Muscle of leg (tissue), 11 donors: ENCODE data around the gene IL21. TPM values are rescaled to one million over a fixed set of nuclear protein-coding genes. Genes with fewer than 3 reads are reported as not detected.
A peak's percentile ranks its signal among the peaks of the same experiment; 100 is the strongest.

Source experiments
- DNase-seq: peaks from one replicate; pipeline ENCODE4 v3.0.0; 2013
- H3K27ac ChIP-seq: one replicate; pipeline ENCODE4 v1.5.1; 2013; ENCODE audit warnings: mild to moderate bottlenecking, low read length, control low read depth
- H3K27me3 ChIP-seq: one replicate; pipeline ENCODE4 v1.6.1; 2013; ENCODE audit warnings: low read length; ENCODE audit not compliant: control insufficient read depth, insufficient read depth
- H3K36me3 ChIP-seq: one replicate; pipeline ENCODE4 v1.6.1; 2013; ENCODE audit warnings: low read length; ENCODE audit not compliant: control insufficient read depth, insufficient read depth
- H3K4me1 ChIP-seq: one replicate; pipeline ENCODE4 v1.6.1; 2013; ENCODE audit warnings: low read length; ENCODE audit not compliant: control insufficient read depth, insufficient read depth
- H3K4me3 ChIP-seq: one replicate; pipeline ENCODE4 v1.5.1; 2013; ENCODE audit warnings: low read length, control low read depth
- H3K9me3 ChIP-seq: replicated peaks from 2 replicates; pipeline ENCODE4 v1.6.1; 2013; ENCODE audit warnings: low read depth, low read length; ENCODE audit not compliant: control insufficient read depth
- WGBS: methylation state at CpG from one replicate; pipeline ENCODE4 v1.1.5; 2013; ENCODE audit warnings: missing lambda C conversion rate; ENCODE audit not compliant: insufficient coverage; 5-methylcytosine and 5-hydroxymethylcytosine counted together
- polyA plus RNA-seq, 8 donors: library from polyadenylated mRNA; unstranded; fragments of 120-200 nt; gene quantifications; one replicate each; pipeline versions ENCODE4 v1.2.1 to v1.2.3, GENCODE V29; 2013; ENCODE audit warnings: inconsistent platforms in 1 of 8, low replicate concordance in 1 of 8; ENCODE audit not compliant: insufficient read length in 8 of 8, insufficient read depth in 1 of 8
- total RNA-seq: library from RNA; stranded (reverse); fragments of 120-200 nt; gene quantifications from one replicate; pipeline ENCODE4 v1.2.4, GENCODE V29; 2013

IL21 gene
- total and polyA plus RNA-seq, 9 donors: 0.23 TPM; not detected in 8

DNA sequence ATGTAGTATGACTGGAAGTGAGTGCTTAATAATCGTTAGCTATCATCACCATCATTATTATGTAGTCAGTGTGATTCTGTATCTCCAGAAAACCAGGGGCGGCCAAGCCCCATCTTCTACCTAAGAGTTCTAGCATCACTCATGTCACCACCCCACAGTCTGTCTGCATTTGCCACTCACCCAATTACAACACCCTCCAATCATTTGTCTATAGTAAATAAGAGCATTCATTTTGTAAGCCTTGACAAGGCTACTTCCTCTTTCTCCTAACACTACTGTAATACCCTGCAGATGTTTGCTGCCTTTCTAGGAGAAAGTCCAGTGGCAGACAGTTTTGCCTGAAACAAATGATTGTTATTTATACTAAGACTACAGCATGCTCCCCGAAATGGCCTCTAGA is 15.8 kb upstream of the IL21 start:
- no peak overlapping the region for H3K27ac ChIP-seq
- 100% methylated on average over 1 of the region's 3 CpGs for WGBS
- no peaks in the 10 kb centered on the region for H3K36me3 ChIP-seq
- no peaks in the 10 kb centered on the region for H3K4me1 ChIP-seq
- no peaks in the 10 kb centered on the region for H3K9me3 ChIP-seq
- no peak overlapping the region for H3K4me3 ChIP-seq
- DNase-seq: no peak
- no peaks in the 10 kb centered on the region for H3K27me3 ChIP-seq

DNA sequence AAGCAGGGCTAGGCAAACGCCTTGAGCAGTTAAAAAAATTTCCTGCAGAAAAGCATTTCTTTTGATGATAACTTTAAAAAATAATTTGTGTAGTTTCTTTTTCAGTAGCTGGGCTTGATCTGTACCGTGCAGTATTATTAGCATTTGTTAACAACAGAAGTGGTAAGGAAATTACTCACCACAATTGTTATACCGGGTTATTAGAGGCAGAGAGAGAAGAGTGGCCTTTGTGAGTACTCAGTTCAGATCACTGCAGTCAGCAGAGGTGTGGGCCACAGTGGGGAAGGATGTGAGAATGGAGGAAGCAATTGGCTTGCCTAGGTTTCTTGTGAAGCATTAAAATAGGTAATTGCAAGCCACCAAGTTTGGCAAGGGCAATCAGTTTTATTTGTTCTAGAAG is 14.3 kb upstream of the IL21 start:
- H3K9me3 ChIP-seq: no peaks in the 10 kb centered on the region
- no peak overlapping the region for H3K27ac ChIP-seq
- no peaks in the 10 kb centered on the region for H3K27me3 ChIP-seq
- no CpG with 5 or more reads among the region's 3 CpGs for WGBS
- H3K36me3 ChIP-seq: no peaks in the 10 kb centered on the region
- no peak overlapping the region for H3K4me3 ChIP-seq
- H3K4me1 ChIP-seq: no peaks in the 10 kb centered on the region
- DNase-seq: no peak

DNA sequence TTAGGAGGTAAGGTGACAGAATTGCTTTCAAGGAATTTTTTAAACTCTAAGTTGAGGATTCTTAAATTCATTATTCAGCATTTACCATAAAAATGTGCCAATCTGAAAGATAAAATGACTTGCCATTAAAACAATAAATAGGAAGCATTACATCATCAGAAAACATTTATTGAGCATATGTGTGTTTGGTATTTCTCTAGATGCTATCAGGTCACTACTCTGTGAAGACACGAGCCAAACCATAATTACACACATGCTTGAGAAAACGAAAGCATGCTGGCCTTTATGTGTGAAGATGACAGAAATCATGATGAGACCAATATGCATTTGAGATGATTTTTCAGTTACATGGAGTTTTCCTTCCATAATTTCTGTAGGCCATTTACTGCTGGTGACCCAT is 12.3 kb upstream of the IL21 start:
- no peak for DNase-seq
- H3K9me3 ChIP-seq: no peaks in the 10 kb centered on the region

DNA sequence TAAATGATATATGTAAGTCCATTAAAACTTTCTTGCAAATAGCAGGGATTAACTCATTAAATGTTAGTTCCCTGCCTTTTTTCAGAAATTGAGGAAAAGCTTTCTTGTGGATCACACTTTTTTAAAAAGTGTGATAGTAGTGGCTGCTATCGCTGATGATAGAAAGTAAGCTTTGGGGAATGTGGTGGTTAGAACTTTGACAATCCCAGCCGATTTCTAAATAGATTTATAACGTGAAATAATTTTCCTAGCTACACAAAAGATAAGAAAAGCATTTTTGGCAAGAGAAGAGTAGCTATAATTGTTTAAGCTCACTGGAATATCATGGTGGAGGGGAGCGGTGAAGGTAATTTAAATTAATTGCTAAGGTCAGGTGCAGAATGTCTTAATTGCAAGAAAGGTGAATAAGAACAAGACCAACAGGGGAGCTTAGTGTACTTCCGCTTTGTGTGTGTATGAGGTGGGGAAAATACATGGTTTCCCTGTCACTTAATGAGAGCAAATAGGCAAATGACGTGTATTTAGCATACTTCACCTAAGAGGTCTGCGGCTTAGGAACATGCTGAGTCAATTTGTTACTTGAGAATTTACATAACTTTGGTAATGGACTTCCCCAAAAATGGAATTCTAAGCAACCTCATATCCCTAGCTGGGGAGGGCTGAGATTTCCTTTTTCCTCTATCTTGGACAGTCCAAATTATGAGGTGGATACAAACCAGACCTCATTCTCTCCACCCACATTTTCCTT is 11.7 kb upstream of the IL21 start:
- 100% methylated on average over 2 of the region's 7 CpGs for WGBS
- H3K4me3 ChIP-seq: no peak overlapping the region
- no peak overlapping the region for H3K27ac ChIP-seq
- H3K27me3 ChIP-seq: no peaks in the 10 kb centered on the region
- H3K36me3 ChIP-seq: no peaks in the 10 kb centered on the region
- DNase-seq: no peak
- no peaks in the 10 kb centered on the region for H3K4me1 ChIP-seq
- H3K9me3 ChIP-seq: no peaks in the 10 kb centered on the region

More for the DNA sequence above, 12.3 kb upstream of the IL21 start:
- no peak overlapping the region for H3K4me3 ChIP-seq
- H3K27me3 ChIP-seq: no peaks in the 10 kb centered on the region
- no peaks in the 10 kb centered on the region for H3K4me1 ChIP-seq
- no CpG with 5 or more reads among the region's 2 CpGs for WGBS
- H3K36me3 ChIP-seq: no peaks in the 10 kb centered on the region
- H3K27ac ChIP-seq: no peak overlapping the region

DNA sequence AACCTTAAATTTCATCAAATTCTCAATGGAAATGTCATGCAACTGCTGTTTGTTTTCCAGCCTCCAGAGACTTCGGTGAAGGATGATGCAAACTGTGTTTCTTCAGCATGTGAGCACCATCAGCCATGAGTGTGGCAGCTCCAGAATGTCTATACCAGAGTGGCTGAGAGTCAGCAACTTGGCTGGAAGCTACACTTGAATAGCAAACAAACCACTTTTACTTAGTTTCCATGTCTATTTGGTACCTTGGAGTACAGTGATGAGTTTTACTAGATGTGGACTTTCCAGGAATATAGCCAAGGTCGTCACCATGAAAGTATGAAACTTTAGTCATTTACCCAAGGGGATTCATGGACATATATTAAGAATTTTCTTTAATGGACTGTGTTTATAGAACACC is 4.3 kb upstream of the IL21 start:
- no peak overlapping the region for H3K27ac ChIP-seq
- peak; percentile 19 for DNase-seq
- H3K27me3 ChIP-seq: no peaks in the 10 kb centered on the region
- H3K9me3 ChIP-seq: no peaks in the 10 kb centered on the region
- H3K4me1 ChIP-seq: no peaks in the 10 kb centered on the region
- no peak overlapping the region for H3K4me3 ChIP-seq
- H3K36me3 ChIP-seq: no peaks in the 10 kb centered on the region
- 54% methylated on average over 1 of the region's 2 CpGs for WGBS

DNA sequence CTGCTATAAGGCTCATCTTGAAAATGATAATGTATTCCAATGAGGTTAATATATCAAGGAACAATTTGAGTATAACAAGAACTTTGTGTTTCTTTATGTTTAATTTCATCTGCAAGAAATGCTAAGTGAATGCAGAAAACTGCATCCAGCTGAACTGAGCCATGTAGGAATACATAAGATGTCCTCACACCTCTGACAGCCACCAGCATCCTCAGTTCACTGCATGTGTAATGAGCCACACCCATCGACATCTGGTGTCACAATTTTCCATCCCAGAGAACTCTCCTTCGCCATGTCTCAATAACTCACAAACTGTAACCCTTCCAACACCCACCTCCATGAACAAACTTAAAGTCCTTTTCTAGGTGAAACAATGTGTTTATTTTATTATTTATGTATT is 3.3 kb upstream of the IL21 start:
- DNase-seq: no peak
- no peak overlapping the region for H3K4me3 ChIP-seq
- no peaks in the 10 kb centered on the region for H3K9me3 ChIP-seq
- H3K36me3 ChIP-seq: no peaks in the 10 kb centered on the region
- H3K4me1 ChIP-seq: no peaks in the 10 kb centered on the region
- no peak overlapping the region for H3K27ac ChIP-seq
- WGBS: 60% methylated on average over 1 of the region's 2 CpGs
- H3K27me3 ChIP-seq: no peaks in the 10 kb centered on the region

DNA sequence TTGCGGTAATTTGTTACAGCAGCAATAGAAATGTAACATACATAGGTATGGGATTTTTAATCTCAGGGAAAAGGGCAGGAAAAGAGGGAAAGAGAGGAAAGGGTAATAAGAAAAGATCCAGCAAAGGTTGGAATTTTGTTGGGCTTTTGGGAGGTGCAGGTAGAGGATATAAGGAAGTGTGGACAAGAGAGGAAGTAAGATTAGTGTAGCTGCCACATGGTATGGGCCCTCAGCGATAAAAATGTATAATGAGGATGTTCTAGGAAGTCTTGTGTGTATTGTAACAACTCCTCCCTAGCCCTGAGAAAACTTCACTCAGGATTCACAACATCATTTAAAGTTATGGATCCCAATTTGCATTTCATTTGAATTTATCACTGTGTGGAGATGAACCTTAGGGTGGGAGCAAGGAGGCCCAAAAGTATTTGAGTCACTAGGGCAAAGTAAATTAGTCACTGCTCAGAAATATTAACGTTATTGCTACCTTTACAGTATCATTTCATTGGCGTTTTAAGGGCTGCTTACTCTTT is 2.8 kb upstream of the IL21 start:
- no peaks in the 10 kb centered on the region for H3K4me1 ChIP-seq
- no peak overlapping the region for H3K27ac ChIP-seq
- DNase-seq: no peak
- WGBS: no CpG with 5 or more reads among the region's 4 CpGs
- H3K9me3 ChIP-seq: no peaks in the 10 kb centered on the region
- no peaks in the 10 kb centered on the region for H3K27me3 ChIP-seq
- H3K4me3 ChIP-seq: no peak overlapping the region
- H3K36me3 ChIP-seq: no peaks in the 10 kb centered on the region

DNA sequence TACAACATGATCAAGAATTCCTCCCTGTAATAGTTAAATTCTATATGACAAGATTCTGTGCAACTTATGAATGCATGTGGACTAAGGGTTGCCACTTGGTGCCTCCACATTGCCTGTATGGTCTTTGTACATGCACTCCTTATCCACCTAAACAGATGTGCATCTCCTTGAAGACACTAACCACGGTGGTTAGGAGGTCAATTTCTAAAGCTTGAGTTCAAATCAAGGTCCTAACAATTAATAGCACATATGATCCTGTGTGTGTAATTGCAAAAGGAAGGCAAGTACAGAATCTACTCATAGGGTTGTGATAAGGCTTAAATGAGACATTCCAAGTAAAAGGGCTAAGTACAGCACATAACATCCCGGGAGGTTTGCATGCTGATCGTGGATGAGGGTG is 1.5 kb upstream of the IL21 start:
- Histone ChIP-seq H3K4me3 (no peak overlapping the region), H3K27me3 (no peaks in the 10 kb centered on the region), H3K4me1 (no peaks in the 10 kb centered on the region), H3K27ac (no peak overlapping the region), H3K36me3 (no peaks in the 10 kb centered on the region), H3K9me3 (no peaks in the 10 kb centered on the region)
- DNase-seq: no peak
- WGBS: 79% methylated on average over 2 of the region's 3 CpGs

DNA sequence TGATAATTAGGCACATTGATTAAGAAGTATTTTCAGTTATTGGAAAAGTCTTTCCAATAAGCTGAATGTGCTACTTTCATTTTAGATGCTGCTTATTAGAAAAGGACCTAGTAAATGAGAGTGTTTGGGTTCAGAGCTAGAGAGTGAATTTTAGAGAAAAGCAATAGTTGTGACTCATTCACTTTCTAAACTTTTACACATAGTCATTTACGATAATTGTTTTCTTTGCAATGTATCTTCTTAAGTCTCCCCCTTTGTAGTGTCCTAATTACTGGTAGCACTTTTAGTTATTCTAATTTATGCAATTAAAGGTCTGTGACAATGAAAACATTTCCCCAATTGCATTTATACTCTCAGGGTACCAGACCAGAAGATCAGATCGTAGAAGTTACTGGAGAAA is 1.3 kb downstream of the IL21 start:
- no peaks in the 10 kb centered on the region for H3K9me3 ChIP-seq
- no peak overlapping the region for H3K4me3 ChIP-seq
- DNase-seq: no peak
- WGBS: no CpG with 5 or more reads among the region's 2 CpGs
- no peak overlapping the region for H3K27ac ChIP-seq
- H3K27me3 ChIP-seq: no peaks in the 10 kb centered on the region
- H3K4me1 ChIP-seq: no peaks in the 10 kb centered on the region
- H3K36me3 ChIP-seq: no peaks in the 10 kb centered on the region

DNA sequence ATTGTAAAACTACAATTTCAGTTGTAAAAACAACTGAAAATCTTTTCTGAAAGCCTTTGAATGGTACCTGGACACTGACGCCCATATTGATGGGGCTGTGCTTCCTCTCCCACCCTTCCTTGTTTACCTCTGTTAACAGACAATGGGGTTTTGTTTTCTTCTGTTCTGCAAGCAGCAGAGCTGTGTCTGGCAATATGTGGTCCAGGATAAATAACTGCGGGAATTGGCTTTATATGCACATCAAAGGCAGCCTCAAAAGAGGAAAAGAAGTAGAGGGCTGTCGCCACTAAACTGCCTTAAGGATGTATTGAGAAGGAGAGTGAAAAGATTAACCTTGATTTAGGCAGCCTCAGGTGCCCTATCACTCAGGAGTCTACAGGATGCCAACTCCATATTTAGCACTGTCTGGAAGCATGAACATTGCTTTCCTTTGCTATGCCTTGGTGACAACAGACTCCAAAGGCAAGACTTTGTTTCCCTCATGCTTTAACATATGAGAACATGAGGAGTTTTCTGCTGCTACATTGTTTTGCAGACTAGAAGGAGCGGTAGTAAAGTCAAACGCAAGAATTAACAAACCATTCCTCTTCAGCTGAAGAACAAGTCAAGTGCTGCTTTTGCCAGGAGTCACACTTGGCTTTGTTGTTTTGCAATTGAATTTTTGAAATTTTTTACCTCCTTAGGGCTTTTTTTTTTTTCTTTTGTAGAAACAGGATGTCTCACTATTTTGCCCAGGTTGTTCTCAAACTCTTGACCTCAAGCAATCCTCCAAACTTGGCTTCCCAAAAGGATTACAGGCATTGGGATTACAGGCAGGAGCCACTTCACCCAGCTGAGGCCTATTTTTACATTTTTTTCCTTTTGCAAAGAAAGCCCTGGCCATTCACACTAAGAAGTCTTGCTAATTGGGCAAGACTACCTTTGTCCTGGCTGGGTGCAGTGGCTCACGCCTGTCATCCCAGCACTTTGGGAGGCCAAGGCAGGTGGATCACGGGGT is 3.0 kb downstream of the IL21 start:
- Histone ChIP-seq H3K4me1 (no peaks in the 10 kb centered on the region), H3K27ac (no peak overlapping the region), H3K9me3 (no peaks in the 10 kb centered on the region), H3K36me3 (no peaks in the 10 kb centered on the region), H3K27me3 (no peaks in the 10 kb centered on the region), H3K4me3 (no peak overlapping the region)
- DNase-seq: no peak
- 29% methylated on average over 1 of the region's 7 CpGs for WGBS
